ENCODE data around the gene CFAP251.
A peak's percentile ranks its signal among the peaks of the same experiment; 100 is the strongest.

DNA sequence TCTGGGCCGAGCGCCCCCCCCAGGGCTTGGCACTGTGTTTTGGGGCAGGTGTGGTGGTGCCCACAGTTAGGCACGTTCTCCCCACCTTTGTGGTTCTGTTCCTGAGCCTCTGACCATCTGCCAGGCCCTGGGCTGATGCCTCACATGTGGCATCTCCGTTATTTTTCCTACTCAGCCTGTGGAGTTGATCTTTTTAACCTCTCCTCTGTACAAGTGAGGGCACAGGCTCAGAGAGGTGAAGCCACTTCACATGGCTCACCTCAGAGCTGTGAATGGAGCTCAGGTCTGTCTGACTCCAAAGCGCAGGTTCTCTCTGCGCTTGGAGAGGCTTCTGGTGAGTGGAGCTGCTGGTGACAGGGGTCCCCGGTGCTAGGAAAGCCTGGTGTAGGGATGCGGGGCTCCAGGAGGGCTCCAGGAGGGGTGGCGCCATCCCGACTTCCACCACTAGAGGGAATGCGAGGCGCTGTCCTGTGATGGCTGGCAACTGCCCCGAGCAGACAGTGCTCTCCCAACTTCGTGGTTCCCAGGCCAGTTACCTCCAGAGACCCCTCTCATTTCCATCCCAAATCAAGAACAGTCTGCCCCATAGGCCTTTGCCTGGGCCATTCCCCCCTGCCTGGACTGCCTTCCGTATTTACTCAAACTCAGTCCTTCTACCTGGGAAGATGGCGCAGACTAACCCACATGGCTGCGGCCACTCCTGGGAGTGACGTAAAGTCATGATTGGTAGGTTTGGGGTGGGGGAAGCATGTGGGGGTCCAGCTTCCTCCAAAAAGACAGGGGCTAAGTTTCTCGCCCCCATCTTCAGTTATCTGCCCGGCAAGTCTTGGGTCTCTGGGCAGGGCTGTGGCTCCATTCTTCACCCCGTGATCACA lies 113.2 kb downstream of the CFAP251 start:
- TF ChIP-seq, protein P1, sequence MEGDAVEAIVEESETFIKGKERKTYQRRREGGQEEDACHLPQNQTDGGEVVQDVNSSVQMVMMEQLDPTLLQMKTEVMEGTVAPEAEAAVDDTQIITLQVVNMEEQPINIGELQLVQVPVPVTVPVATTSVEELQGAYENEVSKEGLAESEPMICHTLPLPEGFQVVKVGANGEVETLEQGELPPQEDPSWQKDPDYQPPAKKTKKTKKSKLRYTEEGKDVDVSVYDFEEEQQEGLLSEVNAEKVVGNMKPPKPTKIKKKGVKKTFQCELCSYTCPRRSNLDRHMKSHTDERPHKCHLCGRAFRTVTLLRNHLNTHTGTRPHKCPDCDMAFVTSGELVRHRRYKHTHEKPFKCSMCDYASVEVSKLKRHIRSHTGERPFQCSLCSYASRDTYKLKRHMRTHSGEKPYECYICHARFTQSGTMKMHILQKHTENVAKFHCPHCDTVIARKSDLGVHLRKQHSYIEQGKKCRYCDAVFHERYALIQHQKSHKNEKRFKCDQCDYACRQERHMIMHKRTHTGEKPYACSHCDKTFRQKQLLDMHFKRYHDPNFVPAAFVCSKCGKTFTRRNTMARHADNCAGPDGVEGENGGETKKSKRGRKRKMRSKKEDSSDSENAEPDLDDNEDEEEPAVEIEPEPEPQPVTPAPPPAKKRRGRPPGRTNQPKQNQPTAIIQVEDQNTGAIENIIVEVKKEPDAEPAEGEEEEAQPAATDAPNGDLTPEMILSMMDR (IDR thresholded peaks at IDR 0.05 in 2 of 3, conservative IDR thresholded peaks at IDR 0.05 in 1 of 3; ENCODE audit: borderline replicate concordance in 1 of 3, insufficient read depth in 1 of 3, low read depth in 2 of 3, low read length in 2 of 3), result peak; percentile 29 to 84 (median 72); a peak in 5 of 6 replicates
- TF ChIP-seq POLR2A (IDR thresholded peaks at IDR 0.05; ENCODE audit: borderline replicate concordance, extremely low read depth, insufficient read depth, insufficient read length) (no peak), JUND (IDR thresholded peaks at IDR 0.05) (no peak), POLR2AphosphoS5 (IDR thresholded peaks at IDR 0.05; ENCODE audit: low read depth, low read length) (no peak)
- TF ChIP-seq, protein P2, sequence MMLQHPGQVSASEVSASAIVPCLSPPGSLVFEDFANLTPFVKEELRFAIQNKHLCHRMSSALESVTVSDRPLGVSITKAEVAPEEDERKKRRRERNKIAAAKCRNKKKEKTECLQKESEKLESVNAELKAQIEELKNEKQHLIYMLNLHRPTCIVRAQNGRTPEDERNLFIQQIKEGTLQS (IDR thresholded peaks at IDR 0.05), result no peak

Data from HCT116 (cell line).